PC-3 (cell line): ENCODE results near the gene TMEM185B. TPM values are rescaled to one million over a fixed set of nuclear protein-coding genes. Genes with fewer than 3 reads are reported as not detected.
A peak's percentile ranks its signal among the peaks of the same experiment; 100 is the strongest.

Experiments
- ATAC-seq: fragments of 200-7000 bp; cut with Tn5 transposase; 2 replicates; pipeline ENCODE4 v1.9.1; 2020; ENCODE audit warnings: mild to moderate bottlenecking, moderate library complexity
- BruUV-seq: library from RNA; stranded (reverse); fragments of 400-500 nt; replicated peaks from 2 replicates; lab custom pipeline; 2021; lab: Mats Ljungman, UMichigan
- CTCF ChIA-PET: fragments of 300-600 bp; sonication (Branson Sonifier 250); formaldehyde crosslinking; loops from one replicate; lab custom pipeline; 2022; ENCODE audit warnings: antibody characterized with exemption; lab: Charles Lee
- POLR2A ChIA-PET: fragments of 300-600 bp; sonication (Branson Sonifier 250); formaldehyde crosslinking; loops from one replicate; lab custom pipeline; 2022; ENCODE audit warnings: antibody characterized with exemption; ENCODE audit not compliant: unreplicated experiment; lab: Charles Lee
- DNase-seq: peaks from one replicate; pipeline ENCODE4 v3.0.0-alpha.2; 2015
- H2AFZ ChIP-seq: fragments of 300-600 bp; sonication (generic); 2 replicates; pipeline ENCODE4 v1.6.0; 2016; ENCODE audit warnings: antibody characterized with exemption, low read length
- H3F3A ChIP-seq: fragments of 300-600 bp; sonication (generic); one replicate; pipeline ENCODE4 v1.6.0; 2017; ENCODE audit warnings: antibody characterized with exemption, low read length, control low read depth, mild to moderate bottlenecking; ENCODE audit not compliant: unreplicated experiment
- H3K27ac ChIP-seq: fragments of 300-600 bp; sonication (generic); 2 replicates; pipeline ENCODE4 v1.5.1; 2016; ENCODE audit warnings: mild to moderate bottlenecking, low read length
- H3K27me3 ChIP-seq: fragments of 300-600 bp; sonication (generic); 2 replicates; pipeline ENCODE4 v1.6.1; 2016; ENCODE audit warnings: low read length, mixed read lengths
- H3K36me3 ChIP-seq: fragments of 300-600 bp; sonication (generic); 2 replicates; pipeline ENCODE4 v1.6.1; 2016; ENCODE audit warnings: low read depth, mixed run types, low read length, mixed read lengths
- H3K4me1 ChIP-seq: fragments of 300-600 bp; sonication (generic); 2 replicates; pipeline ENCODE4 v1.5.1; 2016; ENCODE audit warnings: low read length; ENCODE audit not compliant: insufficient read depth
- H3K4me2 ChIP-seq: fragments of 300-600 bp; sonication (generic); 2 replicates; pipeline ENCODE4 v1.6.0; 2016; ENCODE audit warnings: low read length
- H3K4me3 ChIP-seq: fragments of 300-600 bp; sonication (generic); 2 replicates; pipeline ENCODE4 v1.5.1; 2016; ENCODE audit warnings: mild to moderate bottlenecking, low read length, mixed read lengths
- H3K79me2 ChIP-seq: fragments of 300-600 bp; sonication (generic); 2 replicates; pipeline ENCODE4 v1.6.1; 2017; ENCODE audit warnings: low read length, mixed read lengths
- H3K9ac ChIP-seq: fragments of 300-600 bp; sonication (generic); 2 replicates; pipeline ENCODE4 v1.6.0; 2016; ENCODE audit warnings: mild to moderate bottlenecking, low read length
- H3K9me2 ChIP-seq: fragments of 300-600 bp; sonication (generic); replicated peaks from 2 replicates; pipeline ENCODE4 v1.6.1; 2016; ENCODE audit warnings: mixed run types, low read length, mixed read lengths
- H3K9me3 ChIP-seq: fragments of 300-600 bp; sonication (generic); 2 replicates; pipeline ENCODE4 v1.6.1; 2016; ENCODE audit warnings: low read length, mixed read lengths
- H4K20me1 ChIP-seq: fragments of 300-600 bp; sonication (generic); 2 replicates; pipeline ENCODE4 v1.6.1; 2016; ENCODE audit warnings: low read length, mixed read lengths
- CTCF ChIP-seq: fragments of 300-600 bp; sonication (generic); conservative IDR thresholded peaks from 2 replicates; pipeline ENCODE4 v1.5.1; 2017; ENCODE audit warnings: antibody characterized with exemption, low read depth, mild to moderate bottlenecking, low read length
- EZH2 ChIP-seq: fragments of 300-600 bp; sonication (generic); IDR thresholded peaks from one replicate; pipeline ENCODE4 v1.6.1; 2017; ENCODE audit warnings: antibody characterized with exemption, mild to moderate bottlenecking, low read length; ENCODE audit not compliant: unreplicated experiment
- EZH2phosphoT487 ChIP-seq: fragments of 300-600 bp; sonication (generic); IDR thresholded peaks from 2 replicates; pipeline ENCODE4 v1.6.1; 2018; ENCODE audit warnings: mild to moderate bottlenecking, antibody characterized with exemption, low read length, borderline replicate concordance
- intact Hi-C: fragments of 100-400 bp; cut with micrococcal nuclease; formaldehyde crosslinking; loops from 2 replicates; pipeline ENCODE4 v1.9.0; 2023
- total RNA-seq: library from RNA; depleted of rRNA; stranded (reverse); fragments of >200 nt; gene quantifications from 2 replicates; pipeline ENCODE4 v1.2.3, GENCODE V29; 2014

TMEM185B gene
- total RNA-seq, 1 experiment from 2014 or later, result 67.5 TPM

GRCh38 chr2:120245520-120246332 is 22.5 kb upstream of the TMEM185B start:
- H3K9ac ChIP-seq, result no peak overlapping the region

GRCh38 chr2:120244656-120245519 is 21.7 kb upstream of the TMEM185B start:
- Histone ChIP-seq H2AFZ (peak overlapping the region; percentile 33; the same call in 1 of the 2 replicates), H3K9ac (no peak overlapping the region), H3K4me1 (peaks cover 31% of the 10 kb centered on the region), H3K4me2 (peak overlapping the region; percentile 42; the same call in 1 of the 2 replicates), H3K9me2 (no peaks in the 10 kb centered on the region), H3K36me3 (no peaks in the 10 kb centered on the region), H3K27ac (no peak overlapping the region), H3K4me3 (no peak overlapping the region), H3K79me2 (no peaks in the 10 kb centered on the region), H4K20me1 (no peaks in the 10 kb centered on the region), H3K27me3 (no peaks in the 10 kb centered on the region), H3K9me3 (no peaks in the 10 kb centered on the region), H3F3A (no peaks in the 10 kb centered on the region)
- CTCF ChIA-PET, result interaction anchor here (0.6 to 1.3 kb wide), 2 partner anchors 68 to 99 kb away, joined by 3 to 7 read pairs; no protein-coding TSS in a partner anchor
- no peak for DNase-seq
- POLR2A ChIA-PET, result no interaction called here
- intact Hi-C loops, result no loop called here
- peak; percentile 21; the same call in 1 of the 2 replicates for ATAC-seq
- no peak for TF ChIP-seq CTCF
- TF ChIP-seq EZH2phosphoT487, result no peak
- TF ChIP-seq EZH2, result no peak
- no TSS peak for BruUV-seq

More at GRCh38 chr2:120245520-120246332, 22.5 kb upstream of the TMEM185B start:
- no peaks in the 10 kb centered on the region for H3K9me2 ChIP-seq
- no peaks in the 10 kb centered on the region for H4K20me1 ChIP-seq
- no peak overlapping the region for H3K4me3 ChIP-seq
- H3K9me3 ChIP-seq, result no peaks in the 10 kb centered on the region
- peak overlapping the region; percentile 42 for H3K4me2 ChIP-seq
- no peaks in the 10 kb centered on the region for H3K27me3 ChIP-seq
- ChIA-PET POLR2A (no interaction called here), CTCF (interaction anchor here (1.3 kb wide), 1 partner anchor 67 kb away, joined by 3 read pairs; no protein-coding TSS in a partner anchor)
- ATAC-seq, result peak; percentile 74
- H3K79me2 ChIP-seq, result no peaks in the 10 kb centered on the region
- TF ChIP-seq EZH2, result no peak
- intact Hi-C loops, result no loop called here
- H3K4me1 ChIP-seq, result peaks cover 23% of the 10 kb centered on the region
- H3K36me3 ChIP-seq, result no peaks in the 10 kb centered on the region
- no peak overlapping the region for H3K27ac ChIP-seq
- BruUV-seq, result no TSS peak
- peak overlapping the region; percentile 33; the same call in 1 of the 2 replicates for H2AFZ ChIP-seq
- no peaks in the 10 kb centered on the region for H3F3A ChIP-seq
- DNase-seq, result peak; percentile 54

GRCh38 chr2:120243875-120244553 is 20.8 kb upstream of the TMEM185B start:
- Histone ChIP-seq H3K4me3 (no peak overlapping the region), H3K36me3 (no peaks in the 10 kb centered on the region), H3K9ac (no peak overlapping the region), H4K20me1 (no peaks in the 10 kb centered on the region), H3F3A (no peaks in the 10 kb centered on the region), H3K27me3 (no peaks in the 10 kb centered on the region), H3K9me2 (no peaks in the 10 kb centered on the region), H3K4me2 (no peak overlapping the region), H3K79me2 (no peaks in the 10 kb centered on the region), H3K4me1 (peaks cover 40% of the 10 kb centered on the region), H3K9me3 (no peaks in the 10 kb centered on the region), H3K27ac (no peak overlapping the region), H2AFZ (no peak overlapping the region)
- ChIA-PET POLR2A (no interaction called here), CTCF (interaction anchor here (0.6 kb wide), 1 partner anchor 100 kb away, joined by 7 read pairs; no protein-coding TSS in a partner anchor)
- ATAC-seq, result no peak
- BruUV-seq, result no TSS peak
- no peak for TF ChIP-seq EZH2phosphoT487
- TF ChIP-seq EZH2, result no peak
- TF ChIP-seq CTCF, result no peak
- intact Hi-C loops, result no loop called here
- no peak for DNase-seq
